IMR-90 (cell line): Measurements from ENCODE around the gene CUX1. TPM values are rescaled to one million over a fixed set of nuclear protein-coding genes. Genes with fewer than 3 reads are reported as not detected.

ENCODE experiments used
- ATAC-seq: fragments of 200-7000 bp; cut with Tn5 transposase; 2 replicates; pipeline ENCODE4 v1.9.1; 2020; ENCODE audit warnings: low read depth, mild to moderate bottlenecking, moderate library complexity
- BruUV-seq: library from RNA; stranded (reverse); fragments of 400-500 nt; replicated peaks from 2 replicates; lab custom pipeline; 2021; lab: Mats Ljungman, UMichigan
- CTCF ChIA-PET: fragments of 300-600 bp; formaldehyde crosslinking; extraction: SDS; loops from one replicate; lab custom pipeline; 2021; ENCODE audit warnings: antibody characterized with exemption; lab: Yijun Ruan, JAX
- POLR2A ChIA-PET: fragments of 300-600 bp; sonication (Branson Sonifier 250); formaldehyde crosslinking; loops from one replicate; lab custom pipeline; 2022; ENCODE audit warnings: antibody characterized with exemption; ENCODE audit not compliant: unreplicated experiment; lab: Charles Lee
- DNase-seq: peaks from one replicate; pipeline ENCODE4 v3.0.0; 2013
- H2AFZ ChIP-seq: replicated peaks from 2 replicates; pipeline ENCODE3; 2013; ENCODE audit warnings: low read length, mild to moderate bottlenecking; ENCODE audit not compliant: poor library complexity
- H2AK5ac ChIP-seq: 2 replicates; pipeline ENCODE4 v1.6.1; 2013; ENCODE audit warnings: low read depth, low read length, inconsistent platforms
- H2AK9ac ChIP-seq: replicated peaks from 2 replicates; pipeline ENCODE3; 2013; ENCODE audit warnings: mild to moderate bottlenecking, low read depth, low read length, moderate library complexity; ENCODE audit not compliant: poor library complexity
- H2BK120ac ChIP-seq: 2 replicates; pipeline ENCODE4 v1.6.1; 2013; ENCODE audit warnings: low read depth, low read length, inconsistent platforms
- H2BK15ac ChIP-seq: 3 replicates; pipeline ENCODE4 v1.6.1; 2013; ENCODE audit warnings: low read depth, low read length, inconsistent platforms
- H2BK20ac ChIP-seq: 2 replicates; pipeline ENCODE4 v1.6.1; 2013; ENCODE audit warnings: low read depth, mild to moderate bottlenecking, inconsistent platforms, low read length, moderate library complexity
- H2BK5ac ChIP-seq: 2 replicates; pipeline ENCODE4 v1.6.1; 2013; ENCODE audit warnings: mild to moderate bottlenecking, low read depth, low read length, inconsistent platforms; ENCODE audit not compliant: poor library complexity, severe bottlenecking
- H3K14ac ChIP-seq: replicated peaks from 2 replicates; pipeline ENCODE4 v1.6.1; 2013; ENCODE audit warnings: low read depth, low read length, inconsistent platforms
- H3K18ac ChIP-seq: 2 replicates; pipeline ENCODE4 v1.6.1; 2013; ENCODE audit warnings: low read depth, low read length, control low read depth
- H3K23ac ChIP-seq: 2 replicates; pipeline ENCODE4 v1.6.1; 2013; ENCODE audit warnings: low read depth, low read length, inconsistent platforms
- H3K27ac ChIP-seq: 2 replicates; pipeline ENCODE4 v1.5.1; 2013; ENCODE audit warnings: mild to moderate bottlenecking, control low read depth, low read length; ENCODE audit not compliant: insufficient read depth
- H3K27me3 ChIP-seq: 2 replicates; pipeline ENCODE4 v1.6.1; 2013; ENCODE audit warnings: low read length; ENCODE audit not compliant: control insufficient read depth, insufficient read depth
- H3K36me3 ChIP-seq: 2 replicates; pipeline ENCODE4 v1.6.1; 2013; ENCODE audit warnings: low read length, mixed read lengths; ENCODE audit not compliant: control insufficient read depth, insufficient read depth
- H3K4ac ChIP-seq: 2 replicates; pipeline ENCODE4 v1.6.1; 2013; ENCODE audit warnings: low read depth, low read length, inconsistent platforms
- H3K4me1 ChIP-seq: 2 replicates; pipeline ENCODE4 v1.6.1; 2013; ENCODE audit warnings: low read length, mixed read lengths; ENCODE audit not compliant: control insufficient read depth, insufficient read depth
- H3K4me2 ChIP-seq: 2 replicates; pipeline ENCODE4 v1.6.1; 2013; ENCODE audit warnings: low read depth, mild to moderate bottlenecking, control low read depth, low read length, moderate library complexity
- H3K4me3 ChIP-seq: 2 replicates; pipeline ENCODE4 v1.5.1; 2013; ENCODE audit warnings: low read depth, mild to moderate bottlenecking, control low read depth, low read length, moderate library complexity; ENCODE audit not compliant: insufficient read depth
- H3K56ac ChIP-seq: 2 replicates; pipeline ENCODE4 v1.6.1; 2013; ENCODE audit warnings: low read length, inconsistent platforms; ENCODE audit not compliant: insufficient read depth; ENCODE audit errors: extremely low read depth
- H3K79me1 ChIP-seq, 2 experiments: 2 replicates each; pipeline ENCODE4 v1.6.1; 2013; ENCODE audit warnings: low read length in 2 of 2, inconsistent platforms in 1 of 2, low read depth in 1 of 2
- H3K9ac ChIP-seq: 2 replicates; pipeline ENCODE4 v1.6.1; 2013; ENCODE audit warnings: low read depth, low read length, control low read depth
- H3K9me1 ChIP-seq: 2 replicates; pipeline ENCODE4 v1.6.1; 2013; ENCODE audit warnings: low read length, inconsistent platforms; ENCODE audit not compliant: insufficient read depth
- H3K9me3 ChIP-seq: 2 replicates; pipeline ENCODE4 v1.6.1; 2013; ENCODE audit warnings: low read length; ENCODE audit not compliant: control insufficient read depth, insufficient read depth
- H4K20me1 ChIP-seq: 2 replicates; pipeline ENCODE4 v1.6.1; 2013; ENCODE audit warnings: low read length, inconsistent platforms; ENCODE audit not compliant: insufficient read depth
- H4K5ac ChIP-seq: 2 replicates; pipeline ENCODE4 v1.6.1; 2013; ENCODE audit warnings: mild to moderate bottlenecking, low read depth, low read length, control low read depth
- H4K8ac ChIP-seq, 2 experiments: 2 replicates each; pipeline ENCODE4 v1.6.1; 2013; ENCODE audit warnings: low read depth in 2 of 2, low read length in 2 of 2, control low read depth in 1 of 2, inconsistent platforms in 1 of 2
- H4K91ac ChIP-seq: 2 replicates; pipeline ENCODE4 v1.6.1; 2013; ENCODE audit warnings: low read depth, low read length, inconsistent platforms; ENCODE audit not compliant: insufficient read depth
- MXI1 ChIP-seq: IDR thresholded peaks from 2 replicates; pipeline ENCODE4 v1.6.1; 2012; ENCODE audit warnings: low read depth, mild to moderate bottlenecking, low read length, moderate library complexity, borderline replicate concordance
- POLR2A ChIP-seq: IDR thresholded peaks from 2 replicates; pipeline ENCODE4 v1.6.1; 2012; ENCODE audit warnings: mild to moderate bottlenecking, low read depth, low read length
- USF2 ChIP-seq: fragments of 150-350 bp; IDR thresholded peaks from 2 replicates; pipeline ENCODE4 v1.6.1; 2017; ENCODE audit warnings: mild to moderate bottlenecking, antibody characterized with exemption, low read length, low read depth
- whole genome bisulfite sequencing, 2 experiments: methylation state at CpG; one replicate each; pipeline versions ENCODE4 v1.1.5 to v1.1.7; 2013; ENCODE audit warnings: missing lambda C conversion rate in 2 of 2; ENCODE audit not compliant: insufficient read length in 1 of 2; ENCODE audit errors: extremely low coverage in 2 of 2; 5-methylcytosine and 5-hydroxymethylcytosine counted together
- dilution Hi-C: fragments of 300-500 bp; cut with HindIII; formaldehyde crosslinking; loops from one replicate; pipeline ENCODE4 v1.14.3; 2018; ENCODE audit warnings: low sequenced_read_pairs; ENCODE audit not compliant: unreplicated experiment
- in situ Hi-C: fragments of 300-500 bp; cut with MboI; formaldehyde crosslinking; loops from 3 replicates; pipeline ENCODE4 v1.14.3; 2019; ENCODE audit warnings: low sequenced_read_pairs, inconsistent platforms, mixed read lengths
- intact Hi-C: fragments of 100-400 bp; cut with micrococcal nuclease; formaldehyde crosslinking; loops from 2 replicates; pipeline ENCODE4 v1.10.0; 2022
- polyA plus RNA-seq, 3 experiments: library from polyadenylated mRNA; depleted of rRNA; stranded (reverse); fragments of >200 nt; gene quantifications; 2 replicates each; pipeline ENCODE4 v1.2.3, GENCODE V29; 2012; ENCODE audit warnings: low replicate concordance in 1 of 3
- total RNA-seq: library from RNA; depleted of rRNA; stranded (reverse); fragments of >200 nt; gene quantifications from 2 replicates; pipeline ENCODE4 v1.2.3, GENCODE V29; 2012

The CUX1 gene
- total and polyA plus RNA-seq, 2 of the 4 experiments (the other 2 are of a cell fraction): 19.7 to 46.4 TPM

DNA sequence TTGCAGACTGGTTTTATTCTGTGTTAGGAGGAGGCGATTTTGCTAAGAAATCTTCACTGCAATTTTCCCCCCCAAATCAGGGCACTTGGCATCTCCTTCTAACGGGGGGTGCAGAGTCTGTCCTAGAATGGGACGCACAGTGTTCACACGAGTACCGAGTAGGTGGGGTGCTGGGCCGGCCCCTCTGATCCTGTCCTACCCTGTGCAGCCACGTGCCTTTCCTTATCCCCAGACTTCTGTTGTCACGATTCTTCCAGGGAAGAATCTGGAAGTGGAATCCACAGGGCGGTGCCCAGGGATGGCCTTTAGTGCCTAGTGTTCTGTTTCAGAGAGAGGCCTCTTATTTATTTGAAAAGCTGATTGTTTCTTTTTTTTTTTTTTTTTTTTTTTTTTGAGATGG is 16.4 kb downstream of the CUX1 start:
- TF ChIP-seq POLR2A: no peak
- no peak for TF ChIP-seq MXI1
- no peak for TF ChIP-seq USF2
- WGBS, 2 experiments: no CpG with 5 or more reads among the region's 9 CpGs
- ATAC-seq (no peak), DNase-seq (no peak)
- H3K27me3 ChIP-seq: no peaks in the 10 kb centered on the region
- H4K91ac ChIP-seq: no peak overlapping the region
- no peak overlapping the region for H3K56ac ChIP-seq
- H4K8ac ChIP-seq: no peak overlapping the region
- BruUV-seq: no TSS peak
- POLR2A ChIA-PET: interaction anchor here (0.6 kb wide), 1 partner anchor 11 kb away, joined by 4 read pairs; no protein-coding TSS in a partner anchor
- H3K27ac ChIP-seq: no peak overlapping the region
- no peak overlapping the region for H2AK9ac ChIP-seq
- peaks cover 85% of the 10 kb centered on the region for H4K20me1 ChIP-seq
- H3K4ac ChIP-seq: no peak overlapping the region
- no peak overlapping the region for H4K5ac ChIP-seq
- no peak overlapping the region for H3K14ac ChIP-seq
- H2BK120ac ChIP-seq: no peak overlapping the region
- no peak overlapping the region for H2BK15ac ChIP-seq
- H3K4me2 ChIP-seq: no peak overlapping the region
- no peaks in the 10 kb centered on the region for H3K9me3 ChIP-seq
- intact Hi-C loops: no loop called here
- no peak overlapping the region for H2BK5ac ChIP-seq
- H3K79me1 ChIP-seq: peaks cover 21 to 87% of the 10 kb centered on the region in 2 experiments
- no peak overlapping the region for H3K4me3 ChIP-seq
- no peak overlapping the region for H3K23ac ChIP-seq
- H3K36me3 ChIP-seq: peaks cover 3% of the 10 kb centered on the region
- H3K9ac ChIP-seq: no peak overlapping the region
- no peak overlapping the region for H2BK20ac ChIP-seq
- no peak overlapping the region for H3K18ac ChIP-seq
- no peak overlapping the region for H2AFZ ChIP-seq
- H3K9me1 ChIP-seq: peaks cover 7% of the 10 kb centered on the region
- no peaks in the 10 kb centered on the region for H3K4me1 ChIP-seq
- CTCF ChIA-PET: interaction anchor here (0.5 kb wide), 1 partner anchor 166 kb away, joined by 4 read pairs; no protein-coding TSS in a partner anchor
- no peak overlapping the region for H2AK5ac ChIP-seq
- in situ Hi-C loops: no loop called here
- dilution Hi-C loops: no loop called here
